Right forelimb (tissue), 1 donor: ENCODE data around the gene ZNF805.
"Not testable (repeated sequence)": the region's sequence is repeated elsewhere in the genome, so short reads cannot be mapped to it uniquely, and the experiment has no call there.

Source experiments
- DNase-seq: peaks from one replicate; pipeline ENCODE4 v3.0.0-alpha.2; 2018

Gene ZNF805

DNA sequence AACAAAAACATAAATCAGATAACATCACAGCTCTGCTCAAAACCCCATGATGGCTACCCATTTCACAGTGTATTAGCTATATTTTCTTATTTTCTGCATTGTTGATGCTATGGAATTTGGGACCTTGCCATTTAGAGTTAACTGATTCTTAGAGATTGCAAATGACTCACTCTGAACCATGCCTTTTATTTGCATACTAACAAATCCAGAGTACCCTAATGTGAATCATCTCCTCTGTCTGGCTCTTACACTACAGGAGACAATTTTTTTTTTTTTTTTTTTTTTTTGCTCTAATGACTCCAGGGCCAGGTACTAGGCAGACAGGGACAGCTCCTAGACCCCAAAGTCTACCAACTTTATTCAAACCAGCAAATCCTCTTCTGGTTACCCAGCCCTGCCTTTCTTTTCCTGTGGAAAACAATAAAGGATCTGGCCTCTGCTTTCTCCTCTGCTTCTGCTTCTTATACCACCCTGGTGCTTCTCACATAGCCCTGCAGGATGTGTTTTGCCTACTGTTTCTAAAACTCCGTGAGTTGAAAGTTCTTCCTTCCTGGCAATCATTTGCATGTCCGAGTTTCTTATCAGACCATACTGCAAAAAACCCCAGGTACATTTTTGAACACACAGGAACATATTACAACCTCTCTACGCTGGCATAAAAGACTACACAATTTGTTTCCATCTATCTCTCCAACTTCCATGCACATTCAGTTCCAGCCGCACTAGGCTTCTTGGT lies 29.3 kb downstream of the ZNF805 start:
- no peak for DNase-seq

DNA sequence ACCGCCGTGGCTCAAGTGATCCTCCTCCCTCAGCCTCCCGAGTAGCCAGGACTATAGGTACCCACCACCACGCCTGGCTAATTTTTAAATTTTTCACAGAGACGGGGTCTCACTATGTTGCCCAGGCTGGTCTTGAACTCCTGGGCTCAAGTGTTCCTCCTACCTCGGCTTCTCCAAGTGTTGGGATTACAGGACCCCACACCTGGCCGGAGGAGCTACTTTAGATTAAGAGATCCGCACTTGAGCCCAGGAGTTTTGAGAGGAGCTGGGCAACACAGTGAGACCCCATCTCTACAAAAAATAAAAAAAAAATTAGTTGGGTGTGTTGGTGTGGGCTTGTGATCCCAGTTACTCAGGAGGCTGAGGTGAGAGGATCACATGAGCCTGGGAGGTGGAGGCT lies 30.8 kb downstream of the ZNF805 start:
- no peak for DNase-seq

DNA sequence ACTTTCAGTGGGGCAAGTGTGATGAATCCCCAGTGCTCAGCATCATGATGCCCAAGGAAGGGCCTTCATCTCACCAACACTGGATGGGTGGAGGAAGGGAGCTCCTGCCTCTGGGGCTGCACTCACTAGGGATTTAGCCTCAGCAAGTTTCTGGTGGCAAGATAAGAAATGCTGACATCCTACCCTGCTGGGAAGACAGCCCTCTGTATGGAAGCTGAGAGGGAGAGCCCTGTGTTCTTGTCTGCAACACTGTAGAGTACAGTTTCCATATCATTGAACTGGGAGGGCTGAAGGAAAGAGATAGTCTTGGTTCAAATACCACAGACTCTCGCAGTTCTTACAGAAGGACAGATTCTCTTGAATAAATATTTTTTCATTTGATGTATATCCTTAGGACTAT lies 32.6 kb downstream of the ZNF805 start:
- no peak for DNase-seq

- DNase-seq = no peak
These were observed 36.0 kb downstream of the ZNF805 start for GRCh38 chr19:57276430-57276829.

DNA sequence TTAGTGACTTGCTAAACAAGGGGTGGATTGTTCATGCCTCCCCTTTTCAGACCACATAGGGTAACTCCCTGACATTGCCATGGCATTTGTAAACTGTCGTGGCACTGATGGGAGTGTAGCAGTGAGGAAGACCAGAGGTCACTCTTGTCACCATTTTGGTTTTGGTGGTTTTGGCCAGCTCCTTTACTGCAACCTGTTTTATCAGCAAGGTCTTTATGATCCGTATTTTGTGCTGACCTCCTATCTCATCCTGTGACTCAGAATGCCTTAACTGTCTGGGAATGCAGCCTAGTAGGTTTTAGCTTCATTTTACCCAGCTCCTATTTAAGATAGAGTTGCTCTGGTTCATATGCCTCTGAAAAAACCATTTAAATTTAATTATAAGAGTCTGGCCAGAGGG lies 38.0 kb downstream of the ZNF805 start:
- DNase-seq = not testable (repeated sequence)

DNA sequence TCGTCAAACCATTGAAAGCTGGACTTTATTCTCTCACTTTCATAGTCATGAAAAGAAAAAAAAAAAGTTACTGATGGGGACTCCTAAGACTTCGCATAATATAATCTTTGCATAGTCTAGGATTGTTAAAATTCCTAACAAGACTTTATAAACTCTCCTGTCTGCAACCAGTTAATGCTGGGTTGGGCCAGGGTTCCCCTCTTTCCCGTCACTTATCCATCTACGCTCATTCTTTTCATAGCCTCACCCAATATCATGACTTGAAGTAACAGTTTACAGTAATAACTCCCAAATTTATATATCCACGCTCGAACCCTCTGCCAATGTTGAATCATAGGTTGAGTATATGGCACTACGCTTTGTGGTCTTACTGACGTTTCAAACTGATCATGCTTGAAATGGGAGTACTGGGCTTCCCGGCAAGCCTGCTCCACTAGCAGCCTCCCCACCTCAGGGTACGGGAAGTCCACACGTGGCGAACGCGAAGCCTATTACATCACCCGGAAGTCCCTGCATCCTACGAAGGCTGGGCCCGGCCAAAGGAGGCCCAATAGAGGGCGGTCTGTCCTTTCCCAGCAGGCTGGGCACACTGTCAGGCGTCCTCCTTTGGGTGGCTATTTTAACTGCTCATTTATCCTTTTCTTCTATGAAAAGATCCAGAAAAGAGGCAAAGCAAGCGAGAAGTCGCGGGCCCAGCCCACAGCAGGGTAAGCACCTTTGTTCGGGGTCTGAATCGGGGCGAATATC lies 39.2 kb downstream of the ZNF805 start:
- peak; percentile 95 for DNase-seq

DNA sequence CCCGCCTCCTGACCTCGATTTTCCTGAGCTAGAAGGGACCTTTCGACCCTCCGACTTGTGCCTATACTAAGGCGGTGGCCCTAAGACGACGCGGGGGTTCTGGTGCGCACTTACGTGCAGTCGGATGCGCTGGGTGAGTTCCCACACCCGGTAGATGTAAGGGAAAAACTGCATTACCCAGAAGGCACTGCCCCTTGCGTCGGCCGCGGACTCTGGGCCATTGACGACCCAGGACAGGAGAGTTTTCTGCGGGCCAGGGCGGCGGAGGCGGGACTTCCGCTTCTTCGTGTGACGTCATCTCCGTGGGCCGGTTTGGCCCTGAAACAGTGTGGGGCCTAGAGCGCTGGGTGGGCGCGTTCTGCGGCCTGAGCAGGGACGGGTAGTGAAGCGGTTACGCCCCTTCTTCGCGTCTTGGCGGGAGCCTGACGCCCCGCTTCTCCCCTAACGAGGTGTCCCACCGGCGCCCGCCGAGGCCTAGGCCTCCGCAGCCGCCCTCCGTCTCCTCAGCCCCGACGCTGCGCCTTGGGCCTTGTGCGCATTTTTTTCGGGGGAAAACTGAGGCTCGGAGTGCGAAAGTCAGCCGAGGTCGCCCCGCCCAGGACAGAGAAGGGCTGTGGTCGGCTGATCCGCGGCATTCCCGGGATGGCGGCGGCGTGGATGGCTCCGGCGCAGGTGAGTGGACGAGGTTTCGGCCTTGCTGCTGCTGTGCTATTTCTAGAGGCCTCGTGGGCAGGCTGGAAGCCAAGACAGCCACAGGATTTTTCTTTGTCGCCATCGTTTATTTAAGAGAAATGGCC lies 39.9 kb downstream of the ZNF805 start, which contains the start of gene ZNF460:
Gene ZNF460, plus strand, starts transcription at position 321 of the 797 bp plus-strand sequence. Its CDS starts 322 bp downstream, at position 643.
- peak; percentile 99 for DNase-seq

DNA sequence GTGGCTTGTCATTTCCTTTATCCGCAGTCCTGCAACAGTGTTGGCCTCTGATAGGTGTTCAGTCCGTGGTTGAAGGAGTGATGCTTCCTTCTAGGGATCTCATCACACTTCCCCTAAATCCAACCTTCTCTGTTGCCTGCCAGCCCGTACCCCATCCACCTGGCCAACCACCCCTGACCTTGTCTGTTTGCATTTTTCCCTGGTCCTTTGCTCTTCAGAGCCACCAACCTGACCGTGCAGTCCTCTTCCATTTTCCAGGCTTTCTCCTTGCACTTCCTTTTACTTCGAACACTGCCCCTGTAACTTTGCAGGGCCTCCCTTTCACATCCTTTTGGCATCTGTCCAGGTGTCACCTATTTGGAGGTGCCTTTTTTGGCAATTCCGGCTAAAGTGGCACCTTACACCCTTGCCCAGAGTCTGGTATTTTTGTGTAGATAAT lies 40.5 kb downstream of the ZNF805 start:
- peak; percentile 51 for DNase-seq

- no peak for DNase-seq
These were observed 41.7 kb downstream of the ZNF805 start for GRCh38 chr19:57282011-57282643.

GRCh38 chr19:57288373-57288772 lies 47.9 kb downstream of the ZNF805 start:
- no peak for DNase-seq

DNA sequence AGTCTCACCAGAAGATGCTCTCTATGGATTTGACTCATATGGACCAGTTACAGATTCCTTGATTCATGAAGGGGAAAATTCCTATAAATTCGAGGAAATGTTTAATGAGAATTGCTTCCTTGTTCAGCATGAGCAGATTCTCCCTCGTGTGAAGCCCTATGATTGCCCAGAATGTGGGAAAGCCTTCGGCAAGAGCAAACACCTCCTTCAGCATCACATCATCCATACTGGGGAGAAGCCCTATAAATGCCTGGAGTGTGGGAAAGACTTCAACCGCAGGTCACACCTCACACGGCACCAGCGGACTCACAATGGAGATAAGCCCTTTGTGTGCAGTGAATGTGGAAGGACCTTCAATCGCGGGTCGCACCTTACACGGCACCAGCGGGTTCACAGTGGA lies 50.5 kb downstream of the ZNF805 start:
- no peak for DNase-seq

DNA sequence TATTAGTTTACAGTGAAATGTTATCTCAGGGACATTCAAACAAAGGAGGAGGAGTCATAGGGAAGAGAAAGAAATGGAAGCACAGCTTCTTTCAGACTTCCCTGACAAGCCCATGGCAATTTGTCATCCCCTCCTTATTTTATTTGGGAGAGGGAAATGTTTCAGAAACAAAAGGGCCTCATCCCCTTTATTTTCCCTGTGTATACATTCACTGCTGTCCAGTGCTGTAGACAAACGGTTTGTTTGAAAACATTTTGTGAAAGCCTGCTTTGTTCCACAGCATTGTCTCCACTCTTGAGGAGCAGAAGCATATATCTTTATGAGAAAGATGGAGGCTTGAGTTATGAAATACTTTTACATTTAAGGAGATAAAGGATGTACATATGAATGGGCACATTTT lies 52.1 kb downstream of the ZNF805 start:
- DNase-seq = no peak

GRCh38 chr19:57293719-57294118 lies 53.3 kb downstream of the ZNF805 start:
- DNase-seq = no peak

DNA sequence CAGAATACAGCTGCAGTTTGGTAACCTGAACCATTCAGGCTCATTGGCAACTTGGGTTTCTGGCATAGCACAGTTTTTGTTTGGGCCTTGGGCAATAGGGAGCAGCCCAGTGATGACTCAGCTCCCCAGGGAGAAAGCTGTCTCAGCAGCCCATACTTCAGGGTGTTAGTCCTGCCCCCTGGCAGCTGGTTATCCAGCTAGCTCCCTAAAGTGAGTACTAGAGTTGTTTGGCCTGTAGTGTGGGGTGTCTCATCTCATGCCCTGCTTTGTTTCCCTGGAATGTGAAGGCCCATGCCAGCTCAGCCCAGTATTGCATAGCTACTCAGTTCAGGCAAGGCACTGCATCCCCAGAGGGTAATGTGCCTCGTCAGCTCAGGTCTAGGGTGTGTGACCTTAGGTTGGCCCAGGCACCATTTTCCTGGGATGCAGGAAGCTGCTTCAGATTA lies 61.6 kb downstream of the ZNF805 start:
- no peak for DNase-seq

- DNase-seq = no peak
These were observed 62.4 kb downstream of the ZNF805 start for GRCh38 chr19:57302727-57303401.
